Ascending aorta (tissue), 2 donors: ENCODE data around the gene TRIL. TPM values are rescaled to one million over a fixed set of nuclear protein-coding genes. Genes with fewer than 3 reads are reported as not detected.

Experiments used
- DNase-seq, 2 donors: peaks; one replicate each; pipeline ENCODE4 v3.0.0-alpha.2; 2019; ENCODE audit warnings: low spot score in 2 of 2
- H3K27ac ChIP-seq, 2 donors: fragments of 200-600 bp; sonication (generic); one replicate each; pipeline ENCODE4 v1.5.1; 2016 to 2017; ENCODE audit warnings: mild to moderate bottlenecking in 1 of 2
- H3K27me3 ChIP-seq: fragments of 200-600 bp; sonication (generic); one replicate; pipeline ENCODE4 v1.5.1; 2017
- H3K36me3 ChIP-seq, 2 donors: fragments of 200-600 bp; sonication (generic); one replicate each; pipeline ENCODE4 v1.5.1; 2016
- H3K4me1 ChIP-seq, 2 donors: fragments of 200-600 bp; sonication (generic); one replicate each; pipeline ENCODE4 v1.5.1; 2016 to 2017; ENCODE audit warnings: mild to moderate bottlenecking in 1 of 2
- H3K4me3 ChIP-seq, 2 donors: fragments of 200-600 bp; sonication (generic); one replicate each; pipeline ENCODE4 v1.5.1; 2016 to 2017; ENCODE audit warnings: mild to moderate bottlenecking in 1 of 2
- H3K9me3 ChIP-seq, 2 donors: fragments of 200-600 bp; sonication (generic); one replicate each; pipeline ENCODE4 v1.5.1; 2016
- CTCF ChIP-seq, 3 experiments: fragments of 200-600 bp in 2 of 3; fragments of 450-650 bp in 1 of 3; sonication (generic) in 2 of 3; IDR thresholded peaks; one replicate each; pipeline ENCODE4 v1.5.1; 2016 to 2019; ENCODE audit warnings: antibody characterized with exemption in 3 of 3, mild to moderate bottlenecking in 1 of 3, moderate library complexity in 1 of 3
- intact Hi-C: fragments of 100-400 bp; cut with DNase I; formaldehyde crosslinking; loops from one replicate; pipeline ENCODE4 v1.15.1; 2023
- total RNA-seq: library from RNA; depleted of rRNA; stranded (reverse); fragments of >200 nt; gene quantifications from one replicate; pipeline ENCODE4 v1.1.0, GENCODE V29; 2016

Gene TRIL
- total RNA-seq, 1 donor from 2014 or later, result 13.5 TPM

DNA sequence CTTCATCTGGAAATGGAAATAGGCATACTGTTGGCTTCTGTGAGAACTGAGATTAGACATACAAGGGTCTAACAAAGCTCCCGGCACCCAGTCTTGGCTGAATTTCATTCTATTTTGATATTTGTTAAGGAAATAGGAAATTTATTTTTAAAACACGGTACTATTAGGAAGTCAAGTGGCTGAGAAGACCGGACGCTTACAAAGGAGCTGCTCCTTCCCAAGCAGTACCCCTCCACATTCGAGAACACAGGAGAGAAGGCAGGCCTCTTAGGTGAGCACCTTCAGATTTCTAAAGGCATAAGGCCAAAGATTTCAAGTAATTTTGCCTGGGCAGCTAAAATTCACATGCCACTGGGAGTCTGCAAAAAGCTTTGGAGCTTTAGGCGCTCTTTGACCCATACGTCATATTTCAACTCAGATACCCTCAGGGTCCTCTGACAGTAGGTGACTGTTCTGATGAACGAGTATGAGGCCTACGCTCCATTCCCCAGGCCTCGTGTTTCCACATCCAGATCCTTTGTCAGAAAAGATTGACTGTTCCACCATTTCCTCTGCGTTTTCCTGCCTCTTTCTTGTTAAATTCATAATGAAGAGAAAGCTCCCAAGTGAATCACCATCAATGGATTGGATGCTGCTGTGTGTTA is 17.3 kb downstream of the TRIL start:
- Histone ChIP-seq H3K27me3 (no peaks in the 10 kb centered on the region), H3K27ac (no peak overlapping the region), H3K4me3 (no peak overlapping the region), H3K36me3 (no peaks in the 10 kb centered on the region), H3K4me1 (no peaks in the 10 kb centered on the region), H3K9me3 (no peaks in the 10 kb centered on the region)
- no peak for TF ChIP-seq CTCF (IDR thresholded peaks at IDR 0.05)
- intact Hi-C loops, result no loop called here
- no peak for DNase-seq

GRCh38 chr7:28939844-28940544 is 18.1 kb downstream of the TRIL start:
- no peak for TF ChIP-seq CTCF (IDR thresholded peaks at IDR 0.05)

GRCh38 chr7:28939367-28939766 is 18.8 kb downstream of the TRIL start:
- Histone ChIP-seq H3K9me3 (no peaks in the 10 kb centered on the region), H3K4me1 (no peaks in the 10 kb centered on the region), H3K27me3 (no peaks in the 10 kb centered on the region), H3K4me3 (no peak overlapping the region), H3K36me3 (no peaks in the 10 kb centered on the region), H3K27ac (no peak overlapping the region)
- no peak for DNase-seq
- no peak for TF ChIP-seq CTCF (IDR thresholded peaks at IDR 0.05)
- intact Hi-C loops, result no loop called here

More at GRCh38 chr7:28939844-28940544, 18.1 kb downstream of the TRIL start:
- intact Hi-C loops, result no loop called here
- no peaks in the 10 kb centered on the region for H3K9me3 ChIP-seq
- no peak overlapping the region for H3K27ac ChIP-seq
- H3K4me1 ChIP-seq, result no peaks in the 10 kb centered on the region
- H3K4me3 ChIP-seq, result no peak overlapping the region
- no peak for DNase-seq
- H3K27me3 ChIP-seq, result no peaks in the 10 kb centered on the region
- H3K36me3 ChIP-seq, result no peaks in the 10 kb centered on the region

GRCh38 chr7:28937619-28938018 is 20.5 kb downstream of the TRIL start:
- intact Hi-C loops, result no loop called here
- Histone ChIP-seq H3K27me3 (no peaks in the 10 kb centered on the region), H3K36me3 (no peaks in the 10 kb centered on the region), H3K27ac (no peak overlapping the region), H3K9me3 (no peaks in the 10 kb centered on the region), H3K4me1 (no peaks in the 10 kb centered on the region), H3K4me3 (no peak overlapping the region)
- DNase-seq, result no peak
- TF ChIP-seq CTCF (IDR thresholded peaks at IDR 0.05), result no peak

- intact Hi-C loops, result no loop called here
- H3K4me1 ChIP-seq, result no peaks in the 10 kb centered on the region
- TF ChIP-seq CTCF (IDR thresholded peaks at IDR 0.05), result no peak
- H3K27me3 ChIP-seq, result no peaks in the 10 kb centered on the region
- no peak overlapping the region for H3K4me3 ChIP-seq
- H3K27ac ChIP-seq, result no peak overlapping the region
- DNase-seq, result no peak
- no peaks in the 10 kb centered on the region for H3K9me3 ChIP-seq
- H3K36me3 ChIP-seq, result no peaks in the 10 kb centered on the region
Observed at GRCh38 chr7:28937103-28937502, 21.0 kb downstream of the TRIL start.
